Keratinocyte (primary cell): ENCODE measurements around the gene MIB1.

Source experiments
- EZH2 ChIP-seq: IDR thresholded peaks from one replicate; pipeline ENCODE4 v1.6.1; 2012; ENCODE audit warnings: inconsistent platforms, mild to moderate bottlenecking, low read length, moderate library complexity
- TF ChIP-seq, protein P1 (sequence below), 3 experiments: IDR thresholded peaks in 1 of 3; conservative IDR thresholded peaks in 1 of 3; optimal IDR thresholded peaks in 1 of 3; 2 replicates in 2 of 3; 3 replicates in 1 of 3; pipeline versions ENCODE3 to v1.5.1; 2011; ENCODE audit warnings: low read length in 3 of 3, mild to moderate bottlenecking in 3 of 3, moderate library complexity in 2 of 3, control low read depth in 1 of 3, inconsistent platforms in 1 of 3; ENCODE audit not compliant: insufficient read depth in 2 of 3; ENCODE audit errors: extremely low read depth in 1 of 3

DNA sequence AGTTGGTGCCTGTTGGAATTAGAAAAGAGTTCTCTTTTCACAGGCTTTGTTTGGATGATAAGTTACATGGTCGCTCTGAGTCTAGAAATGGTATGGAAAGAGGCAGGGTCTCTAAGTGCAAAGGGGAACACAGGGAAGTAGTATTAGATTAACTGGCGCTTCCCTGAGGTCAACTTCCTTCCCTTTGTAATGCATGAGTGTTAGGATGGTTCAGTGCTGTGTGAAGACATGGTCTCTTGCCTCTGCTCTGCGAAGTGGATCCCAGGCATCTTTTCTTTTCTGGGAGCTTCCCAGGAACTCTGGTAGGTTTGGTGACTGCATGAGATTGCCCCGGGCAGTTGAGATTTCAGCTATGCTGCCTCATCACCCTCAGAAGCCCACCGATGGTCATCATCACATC is 170.3 kb downstream of the MIB1 start:
- TF ChIP-seq, protein P1, sequence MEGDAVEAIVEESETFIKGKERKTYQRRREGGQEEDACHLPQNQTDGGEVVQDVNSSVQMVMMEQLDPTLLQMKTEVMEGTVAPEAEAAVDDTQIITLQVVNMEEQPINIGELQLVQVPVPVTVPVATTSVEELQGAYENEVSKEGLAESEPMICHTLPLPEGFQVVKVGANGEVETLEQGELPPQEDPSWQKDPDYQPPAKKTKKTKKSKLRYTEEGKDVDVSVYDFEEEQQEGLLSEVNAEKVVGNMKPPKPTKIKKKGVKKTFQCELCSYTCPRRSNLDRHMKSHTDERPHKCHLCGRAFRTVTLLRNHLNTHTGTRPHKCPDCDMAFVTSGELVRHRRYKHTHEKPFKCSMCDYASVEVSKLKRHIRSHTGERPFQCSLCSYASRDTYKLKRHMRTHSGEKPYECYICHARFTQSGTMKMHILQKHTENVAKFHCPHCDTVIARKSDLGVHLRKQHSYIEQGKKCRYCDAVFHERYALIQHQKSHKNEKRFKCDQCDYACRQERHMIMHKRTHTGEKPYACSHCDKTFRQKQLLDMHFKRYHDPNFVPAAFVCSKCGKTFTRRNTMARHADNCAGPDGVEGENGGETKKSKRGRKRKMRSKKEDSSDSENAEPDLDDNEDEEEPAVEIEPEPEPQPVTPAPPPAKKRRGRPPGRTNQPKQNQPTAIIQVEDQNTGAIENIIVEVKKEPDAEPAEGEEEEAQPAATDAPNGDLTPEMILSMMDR (optimal IDR thresholded peaks at IDR 0.05 in 1 of 3, IDR thresholded peaks at IDR 0.05 in 1 of 3, conservative IDR thresholded peaks at IDR 0.05 in 1 of 3; ENCODE audit: extremely low read depth in 1 of 3, insufficient read depth in 2 of 3, low read length in 3 of 3): no peak
- no peak for TF ChIP-seq EZH2
